ENCODE data around the gene HCN4.

DNA sequence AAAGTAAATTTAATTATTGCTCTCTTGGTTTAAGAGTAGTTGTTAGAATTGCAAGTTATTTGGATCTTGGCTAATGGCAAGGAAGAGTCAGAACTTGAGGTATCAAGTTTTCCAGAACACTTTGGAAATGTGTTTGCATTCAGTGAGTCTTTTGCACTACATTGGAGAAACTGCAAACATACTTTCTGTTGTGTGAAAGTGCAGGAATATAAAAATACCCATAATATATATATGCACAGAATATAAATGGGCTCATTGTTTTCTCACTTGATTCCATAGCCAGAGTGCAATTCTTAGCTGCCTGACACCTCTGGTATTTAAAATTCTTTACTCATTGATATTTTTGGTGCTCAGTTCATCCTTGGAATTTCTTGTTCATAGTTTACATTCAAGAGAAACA, 92.9 kb downstream of the HCN4 start:
- TF ChIP-seq CTCF (IDR thresholded peaks at IDR 0.05; ENCODE audit: low read depth, low read length), result no peak
- no peak for TF ChIP-seq EZH2phosphoT487 (IDR thresholded peaks at IDR 0.05; ENCODE audit: low read depth)

Data from OCI-LY3 (cell line).